ENCODE data around the gene SPTSSA.
"Not testable (repeated sequence)": the region's sequence is repeated elsewhere in the genome, so short reads cannot be mapped to it uniquely, and the experiment has no call there.

SPTSSA gene, protein sequence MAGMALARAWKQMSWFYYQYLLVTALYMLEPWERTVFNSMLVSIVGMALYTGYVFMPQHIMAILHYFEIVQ

DNA sequence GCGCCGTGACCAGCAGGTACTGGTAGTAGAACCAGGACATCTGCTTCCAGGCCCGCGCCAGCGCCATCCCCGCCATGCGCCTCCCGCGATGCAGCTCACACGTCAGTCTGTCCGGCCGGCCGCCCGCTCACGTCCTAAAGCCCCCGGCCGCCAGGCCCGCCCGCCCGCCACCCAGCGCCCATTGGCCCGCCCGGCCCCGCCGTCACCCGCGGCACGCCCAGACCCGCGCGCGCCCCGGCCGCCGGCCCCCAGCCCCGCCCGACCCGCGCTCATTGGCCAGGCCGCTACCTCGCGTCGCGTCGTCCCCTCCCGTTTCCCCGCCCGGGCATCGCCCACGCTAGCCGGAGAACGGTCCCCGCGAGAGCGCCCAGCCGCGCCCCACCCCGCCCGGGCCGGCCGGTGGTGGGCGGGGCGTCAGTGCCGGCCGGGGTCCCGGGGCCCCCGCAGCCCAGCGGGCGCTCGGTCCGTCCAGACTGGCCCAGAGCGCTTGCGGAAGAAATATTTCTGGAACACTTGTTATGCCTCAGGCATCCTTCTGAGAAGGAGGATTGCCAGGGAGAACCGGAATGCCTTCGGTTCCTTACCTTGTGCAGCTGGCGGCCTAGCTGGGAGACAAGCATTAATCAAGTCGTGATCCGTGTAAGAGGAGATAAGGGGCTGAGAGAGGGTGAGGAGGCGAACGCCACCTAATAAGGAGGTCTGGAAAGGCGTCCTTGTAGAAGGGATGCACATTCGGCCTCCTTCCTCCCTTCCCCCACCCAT, at the start of gene SPTSSA:
Gene SPTSSA, minus strand, starts transcription at position 109 of the 762 bp plus-strand sequence. Its CDS starts 33 bp downstream, at position 76.
- DNase-seq, result peak; percentile 76

DNA sequence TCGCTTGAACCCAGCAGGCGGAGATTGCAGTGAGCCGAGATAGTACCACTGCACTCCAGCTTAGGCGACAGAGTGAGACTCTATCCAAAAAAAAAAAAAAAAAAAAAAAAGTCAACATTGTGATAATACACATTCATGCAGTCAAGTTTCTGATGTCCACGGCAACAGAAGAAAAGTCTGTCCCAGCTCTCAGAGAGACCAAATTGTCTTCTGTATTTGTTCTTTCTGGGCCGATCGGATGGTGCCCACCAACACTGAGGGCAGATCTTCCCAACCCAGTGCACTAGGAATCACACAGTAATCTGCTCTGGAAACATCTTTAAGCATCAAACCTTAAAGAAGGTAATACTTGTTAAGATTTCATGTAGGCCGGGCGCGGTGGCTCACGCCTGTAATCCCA, 45.8 kb upstream of the SPTSSA start:
- no peak for DNase-seq

DNA sequence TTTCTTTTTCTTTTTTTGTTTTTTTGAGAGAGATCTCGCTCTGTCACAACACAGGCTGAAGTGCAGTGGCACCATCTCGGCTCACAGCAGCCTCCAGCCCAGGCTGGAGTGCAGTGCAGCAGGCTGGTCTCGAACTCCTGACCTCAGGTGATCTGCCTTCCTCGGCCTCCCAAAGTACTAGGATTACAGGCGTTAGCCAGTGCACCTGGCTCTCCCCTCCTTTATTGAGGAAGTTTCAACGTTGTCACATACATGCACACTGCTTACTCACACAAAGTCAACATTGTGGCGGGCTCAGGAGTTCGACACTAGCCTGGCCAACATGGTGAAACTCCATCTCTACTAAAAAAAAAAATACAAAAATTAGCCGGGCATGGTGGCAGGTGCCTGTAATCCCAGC, 45.4 kb upstream of the SPTSSA start:
- DNase-seq, result no peak

DNA sequence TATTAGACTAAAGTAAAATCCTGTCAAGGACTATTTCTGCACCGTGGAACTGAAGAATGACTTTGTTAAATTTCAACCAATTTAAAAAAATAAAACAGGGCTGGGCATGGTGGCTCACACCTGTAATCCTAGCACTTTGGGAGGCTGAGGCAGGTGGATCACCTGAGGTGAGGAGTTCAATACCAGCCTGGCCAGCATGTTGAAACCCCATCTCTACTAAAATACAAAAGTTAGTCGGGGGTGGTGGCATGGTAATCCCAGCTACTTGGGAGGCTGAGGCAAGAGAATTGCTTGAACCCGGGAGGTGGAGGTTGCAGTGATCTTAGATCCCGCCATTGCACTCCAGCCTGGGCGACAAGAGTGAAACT, 43.1 kb upstream of the SPTSSA start:
- not testable (repeated sequence) for DNase-seq

DNA sequence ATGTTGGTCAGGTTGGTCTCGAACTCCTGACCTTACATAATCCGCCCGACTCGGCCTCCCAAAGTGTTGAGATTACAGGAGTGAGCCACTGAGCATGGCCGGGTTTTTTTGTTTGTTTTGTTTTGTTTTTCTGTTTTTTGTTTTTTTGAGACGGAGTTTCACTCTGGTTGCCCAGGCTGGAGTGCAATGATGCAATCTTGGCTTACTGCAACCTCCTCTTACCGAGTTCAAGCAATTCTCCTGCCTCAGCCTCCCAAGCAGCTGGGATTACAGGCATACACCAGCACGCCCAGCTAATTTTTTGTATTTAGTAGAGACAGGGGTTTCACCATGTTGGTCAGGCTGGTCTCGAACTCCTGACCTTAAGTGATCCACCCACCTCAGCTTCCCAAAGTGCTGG, 42.0 kb upstream of the SPTSSA start:
- DNase-seq, result not testable (repeated sequence)

DNA sequence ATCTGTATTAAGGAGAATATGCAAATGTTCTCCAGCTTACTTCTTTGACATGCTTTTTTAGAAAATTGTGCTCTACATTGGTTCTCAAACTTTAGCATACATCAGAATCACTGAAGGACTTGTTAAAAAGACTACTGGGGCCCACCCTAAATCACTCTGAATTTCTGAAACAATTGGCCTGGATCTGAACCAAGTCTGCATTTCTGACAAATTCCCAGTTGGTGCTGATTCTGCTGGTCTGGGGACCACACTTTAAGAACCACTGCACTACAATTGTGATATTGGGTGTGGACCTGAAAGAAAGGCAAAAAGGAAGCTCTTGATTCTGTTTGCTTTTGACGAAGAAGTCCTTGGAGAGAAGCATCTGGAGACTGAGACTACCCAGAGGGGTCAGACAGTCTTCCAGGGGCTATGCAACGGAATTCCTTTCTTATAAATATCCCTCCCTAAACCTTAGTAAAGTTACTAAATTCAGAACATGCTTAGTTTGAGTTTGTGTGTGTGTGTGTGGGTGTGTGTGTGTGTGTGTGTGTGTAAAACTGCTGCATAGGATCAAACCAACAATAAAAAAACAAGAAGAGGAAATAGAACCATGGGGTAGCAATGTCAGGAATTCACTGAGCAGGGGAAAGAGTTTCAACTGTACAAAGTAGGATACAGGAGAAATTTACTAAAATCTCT, 40.6 kb upstream of the SPTSSA start:
- no peak for DNase-seq

DNA sequence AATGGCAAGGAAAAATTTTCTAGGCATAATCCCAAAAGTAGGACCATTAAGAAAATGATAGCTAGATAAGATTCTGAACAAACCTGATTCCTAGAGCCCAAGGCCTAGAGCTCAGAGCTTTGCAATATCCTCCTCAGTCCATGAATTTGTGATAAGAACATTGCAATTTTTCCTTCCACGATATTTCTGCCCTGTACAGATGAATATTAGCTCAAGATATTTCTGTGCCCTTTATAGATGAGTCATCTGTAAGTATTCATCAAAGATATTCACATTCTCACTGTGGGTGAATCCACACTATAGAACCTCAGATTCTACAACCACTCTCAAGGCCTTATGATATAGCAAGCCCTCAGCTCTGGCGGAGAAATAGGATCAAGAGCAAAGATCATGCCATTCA, 40.0 kb upstream of the SPTSSA start:
- DNase-seq, result no peak

DNA sequence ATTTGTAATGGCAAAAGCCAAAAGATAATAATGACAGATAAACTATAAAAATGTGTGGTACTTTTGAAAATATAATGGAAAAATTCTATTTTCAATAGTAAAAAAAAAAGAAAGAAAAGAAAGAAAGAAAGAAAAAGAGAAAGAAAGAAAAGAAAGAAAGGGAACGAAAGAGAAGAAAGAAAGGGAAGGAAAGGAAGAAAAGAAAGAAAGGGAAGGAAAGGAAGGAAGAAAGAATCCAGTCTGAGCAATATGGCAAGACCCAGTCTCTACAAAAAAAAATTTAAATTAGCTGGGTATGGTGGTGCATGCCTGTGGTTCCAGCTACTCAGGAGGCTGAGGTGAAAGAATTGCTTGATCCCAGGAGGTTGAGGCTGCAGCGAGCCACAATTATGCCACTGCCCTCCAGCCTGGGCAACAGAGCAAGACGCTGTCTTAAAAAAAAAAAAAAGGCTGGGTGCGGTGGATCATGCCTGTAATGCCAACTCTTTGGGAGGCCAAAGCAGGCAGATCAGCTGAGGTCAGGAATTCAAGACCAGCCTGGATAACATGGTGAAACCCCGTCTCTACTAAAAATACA, 39.1 kb upstream of the SPTSSA start:
- no peak for DNase-seq

DNA sequence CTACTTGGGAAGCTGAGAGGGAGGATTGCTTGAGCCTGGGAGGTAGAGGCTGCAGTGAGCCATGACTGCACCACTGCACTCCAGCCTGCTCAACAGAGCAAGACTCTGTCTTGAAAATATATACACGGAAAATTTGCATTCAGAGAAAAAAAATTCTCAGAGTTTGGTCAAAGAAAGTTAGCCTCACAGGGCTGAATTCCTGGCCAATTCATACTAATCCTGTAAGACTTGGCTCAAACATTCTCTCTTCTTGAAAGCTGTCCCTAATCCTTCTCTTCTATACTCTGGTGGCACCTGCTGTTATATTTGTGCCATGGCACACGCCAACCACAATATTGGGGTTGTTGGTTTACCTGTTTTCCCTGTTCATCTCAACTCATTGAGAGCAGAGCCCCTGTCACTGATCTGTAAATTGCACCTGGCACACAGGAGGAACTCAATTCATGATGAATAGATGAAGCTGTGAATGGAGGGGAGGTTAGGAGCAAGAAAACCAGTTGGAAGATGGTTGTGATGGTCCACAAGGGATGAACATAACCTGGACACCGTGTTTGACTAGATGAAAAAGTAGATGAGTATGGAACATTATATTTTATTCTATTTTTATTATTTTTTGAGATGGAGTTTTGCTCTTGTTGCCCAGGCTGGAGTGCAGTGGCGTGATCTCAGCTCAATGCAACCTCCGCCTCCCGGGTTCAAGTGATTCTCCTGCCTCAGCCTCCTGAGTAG, 36.8 kb upstream of the SPTSSA start:
- peak; percentile 13 for DNase-seq

DNA sequence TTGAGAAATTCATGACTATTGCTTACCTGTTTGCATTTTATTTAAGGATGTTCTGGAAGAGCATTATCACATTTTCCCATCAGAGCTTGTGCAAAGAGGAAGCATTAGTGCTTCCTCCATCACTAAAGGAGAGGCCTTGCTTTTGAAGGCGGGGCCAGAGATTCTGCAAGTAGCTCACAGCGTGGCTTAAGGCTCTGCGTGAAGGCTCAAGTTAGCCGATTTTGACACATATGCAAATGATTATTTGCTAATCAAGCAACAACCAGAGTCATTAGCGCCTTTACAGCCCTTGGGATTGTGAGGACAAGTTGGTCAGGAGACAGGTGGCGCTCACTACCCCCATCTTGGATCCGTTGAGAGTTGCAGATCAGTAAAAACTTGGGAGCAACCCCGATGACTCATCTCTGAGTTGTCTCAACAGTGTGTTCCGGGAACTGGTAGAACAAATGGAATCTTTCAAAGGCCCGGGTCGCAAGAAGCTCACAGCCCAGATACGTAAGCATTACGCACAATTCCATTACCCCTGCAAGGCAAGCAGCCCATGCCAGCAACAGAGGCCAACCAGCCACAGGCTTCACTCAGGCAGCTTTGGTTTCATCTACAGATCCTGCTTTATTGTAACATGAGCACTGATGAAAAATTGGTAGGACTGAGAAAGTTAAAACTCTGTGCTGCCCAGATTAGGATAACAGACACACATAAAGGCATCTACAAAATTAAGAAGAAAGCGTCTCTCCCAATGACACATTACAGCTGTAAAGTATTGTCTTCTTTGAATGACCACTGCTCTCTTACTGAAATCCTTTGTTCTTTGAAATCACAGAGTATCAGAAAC, 34.9 kb upstream of the SPTSSA start:
- peak; percentile 85 for DNase-seq

DNA sequence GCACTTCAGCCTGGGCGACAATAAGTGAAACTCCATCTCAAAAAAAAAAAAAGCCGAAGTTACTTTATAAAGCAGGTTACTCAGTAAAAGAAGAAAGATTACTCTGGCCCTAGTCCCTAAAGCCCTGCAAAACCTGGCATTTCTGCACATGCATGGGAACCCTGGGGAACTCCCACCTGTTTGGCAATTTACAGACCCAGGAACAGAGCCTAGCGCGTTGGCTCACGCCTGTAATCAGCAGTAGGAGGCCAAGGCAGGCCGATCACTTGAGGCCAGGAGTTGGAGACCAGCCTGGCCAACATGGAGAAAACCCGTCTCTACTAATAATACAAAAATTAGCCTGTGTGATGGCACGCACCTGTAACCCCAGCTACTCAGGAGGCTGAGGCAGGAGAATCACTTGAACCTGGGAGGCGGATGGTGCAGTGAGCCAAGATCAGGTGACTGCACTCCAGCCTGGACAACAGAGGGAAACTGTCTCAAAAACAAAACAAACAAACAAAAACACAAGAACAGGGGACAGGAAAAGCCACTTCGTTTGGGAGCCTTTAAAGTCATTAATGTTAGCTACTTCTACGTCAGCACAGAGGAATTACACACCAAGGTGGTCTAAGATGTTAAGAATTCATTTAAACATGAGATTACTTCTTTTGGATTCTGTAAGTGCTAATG, 34.1 kb upstream of the SPTSSA start:
- DNase-seq, result no peak

DNA sequence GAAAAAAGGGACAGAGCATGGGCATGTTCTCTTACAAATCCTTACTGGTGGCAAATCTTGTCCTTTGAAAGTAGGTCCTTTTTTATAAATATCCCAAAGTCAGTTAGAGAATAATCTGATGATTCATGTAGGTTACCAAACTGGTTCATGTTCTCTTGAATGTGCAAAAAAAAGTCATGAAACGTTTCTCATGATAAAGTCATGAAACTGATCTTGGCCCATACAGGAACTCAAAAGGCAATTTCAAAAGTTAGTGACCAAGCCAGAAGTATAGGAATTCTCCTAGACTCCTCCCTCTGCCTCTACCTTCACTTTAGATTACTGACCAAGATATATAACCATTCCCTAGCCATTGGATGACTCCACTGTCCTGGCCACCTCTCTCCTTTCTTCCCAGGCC, 27.3 kb upstream of the SPTSSA start:
- DNase-seq, result peak; percentile 45

DNA sequence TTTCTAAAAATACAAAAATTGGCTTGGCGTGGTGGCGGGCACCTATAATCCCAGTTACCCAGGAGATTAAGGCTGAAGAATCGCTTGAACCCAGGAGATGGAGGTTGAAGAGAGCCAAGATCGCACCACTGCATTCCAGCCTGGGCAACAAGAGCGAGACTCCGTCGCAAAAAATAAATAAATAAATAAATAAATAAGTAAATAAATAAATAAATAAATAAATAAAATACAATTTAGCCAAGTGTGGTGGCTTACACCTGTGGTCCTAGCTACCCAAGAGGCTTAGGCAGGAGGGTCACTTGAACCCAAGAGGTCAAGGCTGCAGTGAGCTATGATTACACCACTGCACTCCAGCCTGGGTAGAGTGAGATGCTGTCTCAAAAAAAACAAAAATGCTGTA, 26.5 kb upstream of the SPTSSA start:
- DNase-seq, result no peak

DNA sequence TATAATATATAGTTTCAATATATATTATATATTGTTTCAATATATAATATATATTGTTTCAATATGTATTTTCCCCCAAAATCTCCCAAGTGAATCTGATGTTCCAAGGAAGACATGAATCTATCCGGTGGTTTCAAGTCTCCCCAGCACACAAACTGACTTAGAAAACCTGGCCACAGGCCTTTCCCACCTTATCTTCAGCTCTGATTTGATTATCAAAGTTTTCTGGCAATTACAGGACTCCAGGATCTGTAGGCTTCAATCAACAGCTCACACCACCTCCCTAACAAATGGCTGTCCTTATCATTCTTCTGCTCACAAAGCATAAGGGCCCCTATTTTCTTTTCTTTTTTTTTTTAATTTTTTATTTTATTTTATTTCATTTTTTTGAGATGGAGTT, 22.7 kb upstream of the SPTSSA start:
- no peak for DNase-seq

DNA sequence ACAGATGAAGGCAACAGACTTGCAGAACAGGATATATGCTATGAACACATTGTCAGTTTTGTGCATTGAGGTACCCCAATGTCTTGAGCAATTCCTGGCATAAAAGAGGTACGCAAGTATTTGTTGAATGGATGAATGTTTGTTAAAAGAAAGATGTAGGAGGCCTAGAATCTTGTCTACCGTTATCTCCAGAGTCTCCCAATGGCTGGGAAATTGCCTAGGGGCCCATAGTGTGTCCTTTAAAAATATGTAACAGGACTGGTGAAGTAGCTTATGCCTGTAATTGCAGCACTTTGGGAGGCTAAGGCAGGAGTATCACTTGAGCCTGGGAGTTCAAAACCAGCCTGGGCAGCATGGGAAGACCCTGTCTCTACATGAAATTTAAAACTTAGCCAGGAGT, 20.4 kb upstream of the SPTSSA start:
- no peak for DNase-seq

DNA sequence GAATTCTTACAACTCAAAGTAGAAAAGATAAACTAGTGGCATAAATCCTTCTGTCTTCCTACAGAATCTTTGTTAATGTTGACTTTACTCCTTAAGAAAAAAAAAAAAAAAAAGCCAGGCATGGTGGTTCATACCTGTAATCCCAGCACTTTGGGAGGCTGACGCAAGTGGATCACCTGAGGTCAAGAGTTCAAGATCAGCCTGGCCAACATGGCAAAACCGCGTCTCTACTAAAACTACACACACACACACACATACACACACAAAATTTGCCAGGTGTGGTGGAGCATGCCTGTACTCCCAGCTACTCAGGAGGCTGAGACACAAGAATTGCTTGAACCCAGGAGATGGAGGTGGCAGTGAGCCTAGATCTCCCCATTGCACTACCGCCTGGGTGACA, 17.7 kb upstream of the SPTSSA start:
- DNase-seq, result no peak

DNA sequence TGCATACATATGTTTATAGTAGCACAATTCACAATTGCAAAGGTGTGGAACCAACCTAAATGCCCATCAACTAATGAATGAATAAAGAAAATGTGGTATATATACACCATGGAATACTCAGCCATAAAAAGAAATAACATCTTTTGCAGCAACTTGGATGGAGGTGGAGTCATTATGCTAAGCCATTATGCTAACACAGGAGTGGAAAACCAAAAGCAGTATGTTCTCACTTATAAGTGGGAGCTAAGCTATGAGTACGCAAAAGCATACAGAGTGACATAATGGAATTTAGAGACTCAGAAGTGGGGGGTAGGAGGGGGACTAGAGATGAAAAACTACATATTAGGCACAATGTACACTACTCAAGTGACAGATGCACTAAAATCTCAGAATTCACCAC, 16.2 kb upstream of the SPTSSA start:
- no peak for DNase-seq

DNA sequence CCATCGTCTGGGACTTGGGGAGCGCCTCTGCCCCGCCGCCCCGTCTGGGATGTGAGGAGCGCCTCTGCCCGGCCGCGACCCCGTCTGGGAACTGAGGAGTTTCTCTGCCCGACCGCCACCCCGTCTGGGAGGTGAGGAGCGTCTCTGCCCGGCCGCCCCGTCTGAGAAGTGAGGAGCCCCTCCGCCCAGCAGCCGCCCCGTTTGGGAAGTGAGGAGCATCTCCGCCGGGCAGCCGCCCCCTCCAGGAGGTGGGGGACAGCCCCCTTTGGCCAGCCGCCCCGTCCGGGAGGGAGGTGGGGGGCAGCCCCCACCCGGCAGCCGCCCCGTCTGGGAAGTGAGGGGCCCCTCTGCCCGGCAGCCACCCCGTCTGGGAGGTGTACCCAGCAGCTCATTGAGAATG, 14.0 kb upstream of the SPTSSA start:
- not testable (repeated sequence) for DNase-seq

DNA sequence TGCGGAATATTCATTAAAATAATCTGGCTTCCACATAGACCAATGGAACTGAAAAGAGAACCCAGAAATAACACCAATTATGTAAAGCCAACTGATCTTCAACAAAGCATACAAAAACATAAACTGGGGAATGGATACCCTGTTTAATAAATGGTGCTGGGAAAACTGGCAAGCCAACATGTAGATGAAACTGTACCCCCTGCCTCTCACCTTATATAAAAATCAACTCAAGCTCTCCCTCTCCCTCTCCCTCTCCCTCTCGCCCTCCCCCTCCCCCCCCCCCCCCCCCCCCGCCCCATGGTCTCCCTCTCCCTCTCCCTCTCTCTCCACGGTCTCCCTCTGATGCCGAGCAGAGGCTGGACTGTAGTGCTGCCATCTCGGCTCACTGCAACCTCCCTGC, 13.1 kb upstream of the SPTSSA start:
- DNase-seq, result no peak

DNA sequence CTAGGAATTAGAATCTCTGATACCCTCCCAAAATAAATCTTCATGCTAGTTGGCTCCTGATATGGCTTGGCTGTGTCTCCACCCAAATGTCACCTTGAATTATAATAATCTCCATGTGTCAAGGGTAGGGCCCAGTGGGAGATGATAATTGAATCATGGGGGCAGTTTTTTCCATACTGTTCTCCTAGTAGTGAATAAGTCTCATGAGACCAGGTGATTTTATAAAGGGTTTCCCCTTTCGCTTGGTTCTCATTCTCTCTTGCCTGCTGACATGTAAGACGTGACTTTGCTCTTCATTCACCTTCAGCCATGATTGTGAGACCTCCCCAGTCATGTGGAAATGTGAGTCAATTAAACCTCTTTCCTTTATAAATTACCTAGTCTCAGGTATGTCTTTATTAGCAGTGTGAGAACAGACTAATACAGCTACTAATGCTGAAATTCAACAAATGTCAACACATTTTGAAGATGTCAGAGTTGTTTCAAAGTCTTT, 12.2 kb upstream of the SPTSSA start:
- no peak for DNase-seq

DNA sequence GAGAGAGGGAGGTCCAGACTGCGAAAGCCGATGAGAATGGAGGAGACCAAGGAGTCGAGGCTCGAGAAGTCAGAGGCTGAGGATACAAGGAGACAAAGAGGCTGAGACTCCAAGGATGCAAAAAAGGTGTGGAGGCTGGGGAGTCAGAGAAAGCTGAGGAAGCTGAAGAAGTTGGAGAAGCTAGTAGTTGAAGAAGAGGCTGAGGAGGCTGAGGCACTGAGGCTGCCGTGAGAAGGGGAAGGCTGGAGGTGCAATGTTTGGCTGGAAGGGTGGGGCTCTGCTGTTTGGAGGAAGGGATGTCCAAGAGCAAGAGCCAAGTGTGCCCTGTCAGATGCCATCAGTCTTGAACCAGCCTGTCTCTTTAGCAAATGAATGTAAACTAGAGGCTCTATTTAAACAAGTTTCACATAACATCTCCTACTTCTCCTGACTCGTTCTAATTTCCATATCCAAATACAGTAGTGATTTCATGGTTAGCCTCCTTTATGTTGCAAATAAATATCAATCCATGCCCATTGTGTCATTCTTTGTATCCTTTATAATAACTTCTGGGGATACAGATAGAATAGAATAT, 10.8 kb upstream of the SPTSSA start:
- DNase-seq, result no peak

All from MV-4-11 (cell line).